ENCODE results near the gene EXT2. TPM values are rescaled to one million over a fixed set of nuclear protein-coding genes. Genes with fewer than 3 reads are reported as not detected.

EXT2 gene
- total RNA-seq, 1 experiment from 2014 or later: 39.1 TPM

- Mint-ChIP-seq H3K4me1 (peaks cover 30% of the 10 kb centered on the region), H3K9me3 (no peaks in the 10 kb centered on the region), H3K36me3 (no peaks in the 10 kb centered on the region), H3K27me3 (ENCODE audit: low read depth) (peaks cover 10% of the 10 kb centered on the region), H3K4me3 (no peak overlapping the region), H3K27ac (no peak overlapping the region)
- ChIA-PET POLR2A (no interaction called here), CTCF (interaction anchor here (0.8 to 1.4 kb wide), 3 partner anchors 26 to 179 kb away, joined by 3 to 4 read pairs (median 3); no protein-coding TSS in a partner anchor)
- TF ChIP-seq ZNF281 (CRISPR knock-in tag; IDR thresholded peaks at IDR 0.05) (no peak), ZNF121 (CRISPR knock-in tag; IDR thresholded peaks at IDR 0.05) (peak; percentile 53; the same call in 1 of the 2 replicates)
- no peak for DNase-seq (ENCODE audit: low spot score)
- ATAC-seq: no peak
Observed at GRCh38 chr11:44068180-44068579, 27.3 kb upstream of the EXT2 start.

GRCh38 chr11:44071157-44071556, 24.3 kb upstream of the EXT2 start:
- POLR2A ChIA-PET: no interaction called here
- no peak overlapping the region for H3K4me3 Mint-ChIP-seq
- DNase-seq (ENCODE audit: low spot score) (peak; percentile 36), ATAC-seq (peak; percentile 64)
- peaks cover 10% of the 10 kb centered on the region for H3K27me3 Mint-ChIP-seq (ENCODE audit: low read depth)
- H3K9me3 Mint-ChIP-seq: no peaks in the 10 kb centered on the region
- CTCF ChIA-PET: interaction anchor here (0.6 to 2.0 kb wide), 12 partner anchors 9 to 181 kb away, joined by 3 to 19 read pairs (median 3); partner anchors contain the start of gene EXT2
- no peaks in the 10 kb centered on the region for H3K36me3 Mint-ChIP-seq
- no peak overlapping the region for H3K27ac Mint-ChIP-seq
- H3K4me1 Mint-ChIP-seq: peaks cover 14% of the 10 kb centered on the region
- 0 out of 2 replicates have a peak, but pooled peaks have one; percentile 12 for TF ChIP-seq CTCF (IDR thresholded peaks at IDR 0.05)
- TF ChIP-seq CREM (CRISPR knock-in tag; IDR thresholded peaks at IDR 0.05): no peak

GRCh38 chr11:44072757-44073658, 22.5 kb upstream of the EXT2 start:
- Mint-ChIP-seq H3K4me3 (no peak overlapping the region), H3K27ac (no peak overlapping the region), H3K36me3 (no peaks in the 10 kb centered on the region), H3K27me3 (ENCODE audit: low read depth) (no peaks in the 10 kb centered on the region; the same call in 1 of the 2 replicates), H3K9me3 (no peaks in the 10 kb centered on the region), H3K4me1 (0 out of 2 replicates have a peak, but pooled peaks cover 6% of the 10 kb centered on the region)
- POLR2A ChIA-PET: interaction anchor here (0.7 kb wide), 1 partner anchor 30 kb away, joined by 3 read pairs; no protein-coding TSS in a partner anchor
- no peak for DNase-seq (ENCODE audit: low spot score)
- TF ChIP-seq NR3C1 (CRISPR knock-in tag; conservative IDR thresholded peaks at IDR 0.05; ENCODE audit: low read depth) (no peak), HMGXB4 (CRISPR knock-in tag; IDR thresholded peaks at IDR 0.05) (no peak), MXD4 (CRISPR knock-in tag; IDR thresholded peaks at IDR 0.05; ENCODE audit: borderline replicate concordance) (no peak), ZNF121 (CRISPR knock-in tag; IDR thresholded peaks at IDR 0.05) (no peak), ELF4 (CRISPR knock-in tag; IDR thresholded peaks at IDR 0.05; ENCODE audit: low read depth) (no peak), USF2 (CRISPR knock-in tag; IDR thresholded peaks at IDR 0.05) (no peak), ZNF317 (CRISPR knock-in tag; IDR thresholded peaks at IDR 0.05; ENCODE audit: borderline replicate concordance, low read depth) (no peak), ZBTB21 (CRISPR knock-in tag; IDR thresholded peaks at IDR 0.05; ENCODE audit: borderline replicate concordance) (no peak), ZNF671 (CRISPR knock-in tag; IDR thresholded peaks at IDR 0.05) (no peak), MLX (CRISPR knock-in tag; IDR thresholded peaks at IDR 0.05) (no peak)
- no peak for ATAC-seq
- CTCF ChIA-PET: interaction anchor here (0.6 to 1.6 kb wide), 3 partner anchors 11 to 529 kb away, joined by 3 to 16 read pairs (median 3); partner anchors contain the start of gene EXT2

Measured in WTC11 (cell line).